ENCODE measurements around the gene PLRG1.

PLRG1 gene

GRCh38 chr4:154517591-154517990, 32.6 kb downstream of the PLRG1 start:
- H3K9ac ChIP-seq (ENCODE audit: low read depth, low read length): no peak overlapping the region
- H3K36me3 ChIP-seq (ENCODE audit: insufficient read depth, low read length): no peaks in the 10 kb centered on the region
- no peaks in the 10 kb centered on the region for H3K4me1 ChIP-seq (ENCODE audit: insufficient read depth, low read length)
- no peaks in the 10 kb centered on the region for H3K9me3 ChIP-seq (ENCODE audit: control insufficient read depth, insufficient read depth, low read length)

GRCh38 chr4:154516318-154517029, 33.7 kb downstream of the PLRG1 start:
- Histone ChIP-seq H3K36me3 (ENCODE audit: insufficient read depth, low read length) (no peaks in the 10 kb centered on the region), H3K4me1 (ENCODE audit: insufficient read depth, low read length) (no peaks in the 10 kb centered on the region), H3K9me3 (ENCODE audit: control insufficient read depth, insufficient read depth, low read length) (no peaks in the 10 kb centered on the region), H3K9ac (ENCODE audit: low read depth, low read length) (no peak overlapping the region)

DNA sequence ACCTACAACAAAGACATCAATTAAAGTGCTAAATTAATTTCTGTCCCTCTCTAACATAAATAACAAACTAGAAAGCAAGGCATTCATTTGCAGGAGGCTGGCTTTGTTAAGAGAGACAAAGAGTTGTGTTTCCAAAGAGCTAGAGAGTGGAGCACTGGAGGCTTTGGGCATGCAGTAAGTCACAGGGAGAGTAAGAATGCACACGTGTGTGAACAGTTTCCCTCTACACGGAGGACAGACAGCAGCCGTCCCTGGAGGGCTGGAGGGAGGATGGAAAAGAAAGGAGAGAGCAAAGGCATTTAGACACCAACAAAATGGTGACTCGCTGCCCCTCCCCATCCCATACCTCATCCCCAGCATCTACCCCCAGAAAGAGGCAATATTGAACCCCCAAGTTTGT, 38.2 kb downstream of the PLRG1 start:
- Histone ChIP-seq H3K36me3 (ENCODE audit: insufficient read depth, low read length) (no peaks in the 10 kb centered on the region), H3K9ac (ENCODE audit: low read depth, low read length) (no peak overlapping the region), H3K4me1 (ENCODE audit: insufficient read depth, low read length) (no peaks in the 10 kb centered on the region), H3K9me3 (ENCODE audit: control insufficient read depth, insufficient read depth, low read length) (no peaks in the 10 kb centered on the region)

DNA sequence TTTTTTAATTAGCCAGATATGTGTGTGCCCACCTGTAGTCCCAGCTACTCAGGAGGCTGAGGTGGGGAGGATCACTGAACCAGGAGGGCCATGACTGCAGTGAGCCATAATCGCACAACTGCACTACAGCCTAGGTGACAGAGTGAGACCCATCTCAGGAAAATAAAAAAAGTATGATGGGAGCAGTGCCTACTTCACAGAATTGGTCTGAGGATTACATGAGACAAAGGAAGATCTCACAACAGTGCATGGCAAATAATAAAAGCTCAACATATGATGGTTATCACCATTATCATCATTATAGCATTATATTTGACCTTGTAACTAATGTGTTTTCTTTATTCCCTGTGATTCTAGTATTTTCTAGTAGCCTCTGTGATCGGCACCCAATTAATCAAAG, 38.7 kb downstream of the PLRG1 start:
- no peaks in the 10 kb centered on the region for H3K36me3 ChIP-seq (ENCODE audit: insufficient read depth, low read length)

GRCh38 chr4:154507156-154507555, 43.0 kb downstream of the PLRG1 start:
- H3K36me3 ChIP-seq (ENCODE audit: insufficient read depth, low read length): no peaks in the 10 kb centered on the region
- H3K9ac ChIP-seq (ENCODE audit: low read depth, low read length): no peak overlapping the region
- no peaks in the 10 kb centered on the region for H3K9me3 ChIP-seq (ENCODE audit: control insufficient read depth, insufficient read depth, low read length)
- H3K4me1 ChIP-seq (ENCODE audit: insufficient read depth, low read length): no peaks in the 10 kb centered on the region

More for the DNA sequence above, 38.7 kb downstream of the PLRG1 start:
- no peaks in the 10 kb centered on the region for H3K4me1 ChIP-seq (ENCODE audit: insufficient read depth, low read length)
- no peak overlapping the region for H3K9ac ChIP-seq (ENCODE audit: low read depth, low read length)
- no peaks in the 10 kb centered on the region for H3K9me3 ChIP-seq (ENCODE audit: control insufficient read depth, insufficient read depth, low read length)

GRCh38 chr4:154506253-154506652, 43.9 kb downstream of the PLRG1 start:
- no peaks in the 10 kb centered on the region for H3K36me3 ChIP-seq (ENCODE audit: insufficient read depth, low read length)

DNA sequence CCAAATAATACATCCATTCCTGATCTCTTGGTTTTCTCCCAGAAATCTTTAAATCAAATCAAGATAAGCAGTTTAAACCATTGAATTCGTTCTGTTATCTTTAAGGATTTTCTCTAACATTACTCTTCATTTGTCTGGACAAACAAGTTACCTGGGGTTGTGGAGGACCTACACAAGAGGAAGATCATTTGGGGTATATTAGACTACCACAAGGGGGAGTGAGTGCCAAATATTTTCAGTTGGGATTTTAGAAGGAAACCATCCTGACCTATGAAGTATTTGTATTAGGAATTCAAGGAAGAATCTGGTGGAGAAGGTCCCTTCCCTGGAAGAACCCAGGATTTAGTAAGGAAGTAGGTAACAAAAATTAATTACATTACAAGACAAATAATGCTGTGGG, 46.6 kb downstream of the PLRG1 start:
- no peaks in the 10 kb centered on the region for H3K9me3 ChIP-seq (ENCODE audit: control insufficient read depth, insufficient read depth, low read length)
- no peaks in the 10 kb centered on the region for H3K4me1 ChIP-seq (ENCODE audit: insufficient read depth, low read length)
- no peak overlapping the region for H3K9ac ChIP-seq (ENCODE audit: low read depth, low read length)
- H3K36me3 ChIP-seq (ENCODE audit: insufficient read depth, low read length): no peaks in the 10 kb centered on the region

More at GRCh38 chr4:154506253-154506652, 43.9 kb downstream of the PLRG1 start:
- H3K9me3 ChIP-seq (ENCODE audit: control insufficient read depth, insufficient read depth, low read length): no peaks in the 10 kb centered on the region
- H3K9ac ChIP-seq (ENCODE audit: low read depth, low read length): no peak overlapping the region
- no peaks in the 10 kb centered on the region for H3K4me1 ChIP-seq (ENCODE audit: insufficient read depth, low read length)

DNA sequence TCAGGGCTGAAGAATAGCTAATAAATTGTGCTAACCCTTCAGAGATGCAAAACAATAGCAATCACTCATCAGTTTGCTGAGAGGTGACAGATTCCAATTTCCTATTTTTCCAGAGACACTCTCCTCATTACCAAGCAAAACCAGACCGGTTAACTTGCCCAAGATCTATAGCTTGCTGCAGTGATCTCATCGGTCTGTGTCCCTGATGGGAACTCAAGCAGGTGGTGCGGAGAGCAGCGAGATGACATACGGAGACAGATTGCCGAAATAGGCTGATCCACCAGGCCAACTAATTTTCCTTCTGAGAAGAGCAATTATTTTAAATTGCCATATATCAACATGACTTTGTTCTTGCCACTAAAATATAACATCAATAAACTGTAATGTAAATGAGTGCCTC, 48.1 kb downstream of the PLRG1 start:
- no peaks in the 10 kb centered on the region for H3K9me3 ChIP-seq (ENCODE audit: control insufficient read depth, insufficient read depth, low read length)
- no peaks in the 10 kb centered on the region for H3K4me1 ChIP-seq (ENCODE audit: insufficient read depth, low read length)
- H3K9ac ChIP-seq (ENCODE audit: low read depth, low read length): no peak overlapping the region
- no peaks in the 10 kb centered on the region for H3K36me3 ChIP-seq (ENCODE audit: insufficient read depth, low read length)

DNA sequence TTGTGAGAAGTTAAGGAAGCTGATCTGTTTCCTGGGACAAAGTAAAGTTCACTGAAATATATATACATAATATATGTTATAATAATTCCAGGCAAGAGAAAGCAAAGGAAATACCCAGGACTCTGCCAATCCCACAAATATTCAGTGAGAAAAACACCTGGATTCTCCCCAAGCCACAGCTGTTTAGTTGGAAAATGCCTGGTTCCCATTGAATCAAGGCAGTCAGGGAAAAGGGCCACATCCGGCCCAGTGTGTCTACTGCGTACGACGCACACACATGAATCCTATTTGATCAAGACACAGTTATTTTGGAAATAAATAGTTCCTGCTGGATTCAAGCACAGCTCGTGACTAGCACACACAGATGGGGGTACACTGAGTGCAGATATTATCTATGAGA, 52.3 kb downstream of the PLRG1 start:
- H3K9me3 ChIP-seq (ENCODE audit: control insufficient read depth, insufficient read depth, low read length): no peaks in the 10 kb centered on the region
- no peaks in the 10 kb centered on the region for H3K36me3 ChIP-seq (ENCODE audit: insufficient read depth, low read length)
- no peaks in the 10 kb centered on the region for H3K4me1 ChIP-seq (ENCODE audit: insufficient read depth, low read length)
- H3K9ac ChIP-seq (ENCODE audit: low read depth, low read length): no peak overlapping the region

DNA sequence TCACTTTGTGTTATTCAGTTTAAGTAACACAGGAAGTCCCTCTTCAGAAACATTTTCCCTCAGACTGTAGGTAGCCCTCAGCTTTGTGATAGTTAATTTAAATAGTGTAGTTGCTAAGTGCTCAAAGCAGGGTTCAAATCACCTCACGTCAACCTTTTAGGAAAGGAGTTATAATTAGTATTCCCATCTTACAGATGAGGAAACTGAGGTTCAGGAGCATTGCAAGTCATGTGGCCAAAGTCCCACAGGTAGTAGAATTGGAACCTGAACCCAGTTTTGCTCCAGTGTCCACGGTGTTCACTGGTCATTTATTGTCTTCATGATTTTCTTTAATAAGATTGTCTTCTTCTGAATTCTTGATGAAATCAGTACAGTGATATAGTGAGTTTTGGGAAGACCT, 54.3 kb downstream of the PLRG1 start:
- H3K36me3 ChIP-seq (ENCODE audit: insufficient read depth, low read length): no peaks in the 10 kb centered on the region
- no peak overlapping the region for H3K9ac ChIP-seq (ENCODE audit: low read depth, low read length)
- H3K4me1 ChIP-seq (ENCODE audit: insufficient read depth, low read length): no peaks in the 10 kb centered on the region
- H3K9me3 ChIP-seq (ENCODE audit: control insufficient read depth, insufficient read depth, low read length): no peaks in the 10 kb centered on the region

DNA sequence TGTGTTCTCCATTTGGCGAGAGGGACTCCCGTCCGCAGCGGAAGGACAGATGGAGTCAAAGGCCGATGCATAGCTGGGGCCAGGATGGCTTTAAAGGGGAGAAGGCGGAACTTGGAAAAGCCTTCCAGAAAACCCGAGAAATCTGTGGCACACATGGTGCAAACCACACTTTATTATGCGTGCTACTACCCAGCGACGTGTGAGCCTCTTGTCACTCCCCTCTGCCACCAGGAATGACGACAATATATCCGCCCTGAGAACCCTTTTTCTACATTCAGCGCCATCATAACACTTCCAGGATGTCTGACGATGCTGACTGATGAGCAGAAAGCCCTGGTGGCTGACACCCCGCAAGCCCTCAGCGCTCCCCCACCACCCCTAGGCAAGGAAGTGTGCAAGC, 57.9 kb downstream of the PLRG1 start:
- H3K36me3 ChIP-seq (ENCODE audit: insufficient read depth, low read length): no peaks in the 10 kb centered on the region
- no peaks in the 10 kb centered on the region for H3K9me3 ChIP-seq (ENCODE audit: control insufficient read depth, insufficient read depth, low read length)
- peak overlapping the region; percentile 61; the same call in 1 of the 2 replicates for H3K9ac ChIP-seq (ENCODE audit: low read depth, low read length)
- no peaks in the 10 kb centered on the region for H3K4me1 ChIP-seq (ENCODE audit: insufficient read depth, low read length)

- H3K36me3 ChIP-seq (ENCODE audit: insufficient read depth, low read length): no peaks in the 10 kb centered on the region
- H3K4me1 ChIP-seq (ENCODE audit: insufficient read depth, low read length): no peaks in the 10 kb centered on the region
- H3K9me3 ChIP-seq (ENCODE audit: control insufficient read depth, insufficient read depth, low read length): no peaks in the 10 kb centered on the region
- peak within 1 kb of the TSS; percentile 61 for H3K9ac ChIP-seq (ENCODE audit: low read depth, low read length)
Observed at GRCh38 chr4:154491341-154492271, 58.6 kb downstream of the PLRG1 start, which contains the start of gene DCHS2. Gene DCHS2 (minus strand): TSS chr4:154491799. CDS start chr4:154491355, 444 bp downstream.

GRCh38 chr4:154490583-154491340, 59.4 kb downstream of the PLRG1 start:
- Histone ChIP-seq H3K9me3 (ENCODE audit: control insufficient read depth, insufficient read depth, low read length) (no peaks in the 10 kb centered on the region), H3K36me3 (ENCODE audit: insufficient read depth, low read length) (no peaks in the 10 kb centered on the region), H3K9ac (ENCODE audit: low read depth, low read length) (peak overlapping the region; percentile 61), H3K4me1 (ENCODE audit: insufficient read depth, low read length) (no peaks in the 10 kb centered on the region)

GRCh38 chr4:154490234-154490582, 60.0 kb downstream of the PLRG1 start:
- Histone ChIP-seq H3K36me3 (ENCODE audit: insufficient read depth, low read length) (no peaks in the 10 kb centered on the region), H3K9me3 (ENCODE audit: control insufficient read depth, insufficient read depth, low read length) (no peaks in the 10 kb centered on the region), H3K9ac (ENCODE audit: low read depth, low read length) (peak overlapping the region; percentile 61; the same call in 1 of the 2 replicates), H3K4me1 (ENCODE audit: insufficient read depth, low read length) (no peaks in the 10 kb centered on the region)

All from ES-I3 (cell line).